ENCODE measurements around the gene ADCK1.

DNA sequence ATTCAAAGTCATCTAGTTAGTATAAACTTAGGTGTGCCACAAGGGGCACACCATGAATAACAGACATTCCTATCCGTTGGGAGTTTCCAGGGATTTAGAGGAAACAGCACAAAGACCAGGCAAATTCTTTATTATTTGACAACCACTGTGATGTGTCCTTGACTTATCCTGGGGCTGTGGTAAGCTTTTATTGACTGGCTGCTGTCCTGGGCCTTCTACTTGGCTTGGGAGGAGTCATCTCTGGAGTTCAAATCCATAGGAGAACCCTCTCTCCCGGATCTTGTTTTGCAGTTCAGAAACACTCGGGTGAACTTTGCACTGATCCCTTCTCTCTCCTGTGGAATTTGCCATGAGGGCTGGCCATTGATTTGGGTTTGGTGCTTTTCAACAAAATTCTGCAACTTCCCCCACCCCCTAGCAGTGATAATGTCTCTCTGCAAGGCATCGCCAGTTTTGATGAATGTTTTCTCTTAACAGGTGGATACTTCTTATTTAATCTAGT, 136.3 kb downstream of the ADCK1 start:
- TF ChIP-seq, protein P1, sequence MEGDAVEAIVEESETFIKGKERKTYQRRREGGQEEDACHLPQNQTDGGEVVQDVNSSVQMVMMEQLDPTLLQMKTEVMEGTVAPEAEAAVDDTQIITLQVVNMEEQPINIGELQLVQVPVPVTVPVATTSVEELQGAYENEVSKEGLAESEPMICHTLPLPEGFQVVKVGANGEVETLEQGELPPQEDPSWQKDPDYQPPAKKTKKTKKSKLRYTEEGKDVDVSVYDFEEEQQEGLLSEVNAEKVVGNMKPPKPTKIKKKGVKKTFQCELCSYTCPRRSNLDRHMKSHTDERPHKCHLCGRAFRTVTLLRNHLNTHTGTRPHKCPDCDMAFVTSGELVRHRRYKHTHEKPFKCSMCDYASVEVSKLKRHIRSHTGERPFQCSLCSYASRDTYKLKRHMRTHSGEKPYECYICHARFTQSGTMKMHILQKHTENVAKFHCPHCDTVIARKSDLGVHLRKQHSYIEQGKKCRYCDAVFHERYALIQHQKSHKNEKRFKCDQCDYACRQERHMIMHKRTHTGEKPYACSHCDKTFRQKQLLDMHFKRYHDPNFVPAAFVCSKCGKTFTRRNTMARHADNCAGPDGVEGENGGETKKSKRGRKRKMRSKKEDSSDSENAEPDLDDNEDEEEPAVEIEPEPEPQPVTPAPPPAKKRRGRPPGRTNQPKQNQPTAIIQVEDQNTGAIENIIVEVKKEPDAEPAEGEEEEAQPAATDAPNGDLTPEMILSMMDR (IDR thresholded peaks at IDR 0.05), result no peak
- TF ChIP-seq, protein P2, sequence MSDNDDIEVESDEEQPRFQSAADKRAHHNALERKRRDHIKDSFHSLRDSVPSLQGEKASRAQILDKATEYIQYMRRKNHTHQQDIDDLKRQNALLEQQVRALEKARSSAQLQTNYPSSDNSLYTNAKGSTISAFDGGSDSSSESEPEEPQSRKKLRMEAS (CRISPR knock-in tag; IDR thresholded peaks at IDR 0.05), result no peak
- no peak for TF ChIP-seq RELA (CRISPR knock-in tag; IDR thresholded peaks at IDR 0.05; ENCODE audit: borderline replicate concordance)
- TF ChIP-seq, protein P3, sequence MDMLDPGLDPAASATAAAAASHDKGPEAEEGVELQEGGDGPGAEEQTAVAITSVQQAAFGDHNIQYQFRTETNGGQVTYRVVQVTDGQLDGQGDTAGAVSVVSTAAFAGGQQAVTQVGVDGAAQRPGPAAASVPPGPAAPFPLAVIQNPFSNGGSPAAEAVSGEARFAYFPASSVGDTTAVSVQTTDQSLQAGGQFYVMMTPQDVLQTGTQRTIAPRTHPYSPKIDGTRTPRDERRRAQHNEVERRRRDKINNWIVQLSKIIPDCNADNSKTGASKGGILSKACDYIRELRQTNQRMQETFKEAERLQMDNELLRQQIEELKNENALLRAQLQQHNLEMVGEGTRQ (CRISPR knock-in tag; IDR thresholded peaks at IDR 0.05), result no peak
- no peak for TF ChIP-seq ZNF416 (CRISPR knock-in tag; IDR thresholded peaks at IDR 0.05)

Measured in WTC11 (cell line).